DMS53 (cell line): Measurements from ENCODE around the gene NLRP2B.
"Not testable (repeated sequence)": the region's sequence is repeated elsewhere in the genome, so short reads cannot be mapped to it uniquely, and the experiment has no call there.

ENCODE experiments used
- DNase-seq: peaks from one replicate; lab custom pipeline; 2025; lab: John Stamatoyannopoulos, UW

NLRP2B gene

DNA sequence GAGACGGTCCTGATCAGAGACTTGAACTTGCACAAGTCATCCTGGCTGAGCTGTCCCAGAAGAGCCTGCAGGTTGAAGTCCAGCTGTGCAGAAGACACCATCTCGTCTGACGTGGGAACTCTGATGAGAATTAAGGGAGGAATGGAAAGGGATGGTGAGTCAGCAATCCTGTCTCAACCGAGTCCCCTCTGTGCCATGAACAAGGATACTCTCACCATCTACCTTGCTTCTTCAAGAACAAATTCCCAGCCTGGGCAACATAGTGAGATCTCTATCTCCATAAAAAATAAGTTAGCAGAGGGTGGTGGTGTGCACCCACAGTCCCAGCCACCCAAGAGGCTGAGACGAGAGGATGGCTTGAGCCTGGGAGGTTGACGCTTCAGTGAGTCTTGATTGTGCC lies at the start of gene NLRP2B:
Gene NLRP2B, minus strand, starts transcription at position 101 of the 400 bp plus-strand sequence.
- DNase-seq, result no peak

DNA sequence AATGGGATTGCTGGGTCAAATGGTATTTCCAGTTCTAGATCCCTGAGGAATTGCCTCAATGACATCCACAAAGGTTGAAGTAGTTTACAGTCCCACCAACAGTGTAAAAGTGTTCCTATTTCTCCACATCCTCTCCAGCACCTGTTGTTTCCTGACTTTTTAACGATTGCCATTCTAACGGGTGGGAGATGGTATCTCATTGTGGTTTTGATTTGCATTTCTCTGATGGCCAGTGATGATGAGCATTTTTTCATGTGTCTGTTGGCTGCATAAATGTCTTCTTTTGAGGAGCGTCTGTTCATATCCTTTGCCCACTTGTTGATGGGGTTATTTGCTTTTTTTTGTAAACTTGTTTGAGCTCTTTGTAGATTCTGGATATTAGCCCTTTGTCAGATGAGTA lies 45.9 kb upstream of the NLRP2B start:
- not testable (repeated sequence) for DNase-seq

DNA sequence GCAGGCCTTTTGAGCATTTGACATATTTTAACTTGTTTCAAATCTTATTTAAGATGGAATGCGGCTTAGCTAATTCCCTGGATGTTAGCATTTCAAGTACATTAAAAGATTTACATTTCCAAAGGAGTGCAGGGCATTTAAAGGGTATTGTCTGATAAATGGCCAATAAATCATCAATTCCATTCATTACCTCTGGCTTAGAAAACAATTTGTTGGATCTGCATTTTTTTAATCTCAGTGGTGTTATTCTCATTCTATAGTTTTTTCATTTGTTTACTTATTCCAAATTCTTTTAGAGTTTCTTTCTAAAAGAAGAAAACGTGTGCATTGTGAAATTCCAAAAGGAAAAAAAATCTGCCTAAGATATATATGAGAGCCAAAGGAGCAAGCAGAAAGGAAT lies 1.3 kb upstream of the NLRP2B start:
- DNase-seq, result no peak

DNA sequence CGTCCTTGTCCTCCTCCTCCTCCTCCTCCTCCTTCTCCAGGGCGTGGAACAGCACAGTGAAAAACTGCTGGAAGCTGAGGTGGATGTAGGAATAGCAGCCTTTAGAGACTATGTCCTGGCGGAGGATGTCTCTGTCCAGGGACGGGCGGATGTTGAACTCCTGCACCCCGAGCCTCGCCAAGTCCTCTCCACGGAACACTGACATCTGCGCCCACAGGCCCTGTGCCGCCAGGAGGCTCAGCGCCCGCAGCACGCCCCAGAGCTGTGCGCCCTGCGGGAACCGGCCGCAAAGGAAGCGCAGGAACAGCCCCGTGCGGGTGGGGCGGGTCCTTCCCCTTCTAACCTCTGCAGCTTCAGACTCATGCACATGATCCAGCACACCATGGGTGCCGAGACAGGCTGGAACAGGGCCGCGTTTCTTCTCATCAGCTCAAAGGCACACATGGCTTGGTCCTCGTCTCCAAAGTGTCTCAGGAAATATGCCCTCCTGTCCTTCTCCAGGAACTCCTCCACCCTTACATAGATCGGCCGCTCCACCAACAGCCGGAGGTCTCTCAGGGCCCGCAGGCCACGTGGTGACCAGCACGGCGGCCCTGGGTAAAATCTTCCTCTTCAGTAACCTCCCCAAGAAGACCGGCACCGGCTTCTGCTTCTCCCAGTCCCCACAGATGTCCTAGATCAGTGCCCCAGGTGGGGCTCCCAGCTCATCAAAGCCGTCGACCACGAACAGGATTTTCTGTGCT lies 1.2 kb downstream of the NLRP2B start:
- DNase-seq, result peak; percentile 37

DNA sequence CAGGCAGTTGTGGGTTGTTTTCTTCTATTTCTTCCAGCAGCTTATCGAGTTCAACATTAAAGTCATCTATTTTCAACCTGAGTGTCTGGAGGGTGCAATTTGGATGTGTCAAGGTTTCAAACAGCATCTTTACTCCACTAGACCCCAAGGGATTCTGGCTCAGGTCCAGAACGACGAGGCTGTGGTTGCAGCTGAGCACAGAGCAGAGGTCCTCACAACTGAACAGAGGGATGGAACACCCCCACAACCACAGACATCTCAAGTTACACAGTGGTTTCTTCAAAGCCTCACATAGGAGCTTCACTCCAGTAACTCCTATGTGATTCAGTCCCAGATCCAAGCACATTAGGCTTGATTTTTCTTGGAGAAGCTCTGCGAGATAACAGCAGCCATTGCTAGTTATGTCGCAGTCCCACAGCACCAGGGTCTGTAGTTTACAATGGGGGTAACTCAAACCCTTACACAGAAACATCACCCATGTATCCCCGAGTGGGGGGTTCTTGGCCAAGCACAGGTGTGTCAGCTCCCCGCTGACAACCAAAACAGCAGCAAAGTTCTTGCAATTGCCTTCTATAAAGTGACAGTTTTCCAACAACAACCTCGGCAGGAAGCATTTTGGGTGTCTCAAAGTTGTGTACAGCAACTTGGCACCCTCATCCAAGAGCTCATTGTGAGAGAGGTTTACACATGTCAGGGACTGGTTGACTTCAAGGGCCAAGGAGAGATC lies 2.8 kb downstream of the NLRP2B start:
- DNase-seq, result no peak

DNA sequence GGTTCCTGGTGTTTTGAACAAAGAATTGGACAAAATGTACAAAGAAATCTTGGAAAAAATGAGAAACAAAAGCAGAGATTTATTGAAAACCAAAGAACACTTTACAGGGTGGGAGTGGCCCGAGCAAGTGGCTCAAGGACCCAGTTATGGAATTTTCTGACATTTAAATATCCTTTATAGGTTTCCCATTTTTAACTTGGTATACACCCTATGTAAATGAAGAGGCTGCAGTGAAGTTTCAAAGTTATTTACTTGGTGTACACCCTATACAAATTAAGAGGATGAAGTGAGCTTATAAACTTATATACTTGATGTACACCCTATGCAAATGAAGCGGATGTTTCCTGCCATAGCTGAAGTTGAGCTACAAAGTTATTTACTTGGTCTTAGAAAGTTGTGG lies 4.7 kb downstream of the NLRP2B start:
- DNase-seq, result no peak

DNA sequence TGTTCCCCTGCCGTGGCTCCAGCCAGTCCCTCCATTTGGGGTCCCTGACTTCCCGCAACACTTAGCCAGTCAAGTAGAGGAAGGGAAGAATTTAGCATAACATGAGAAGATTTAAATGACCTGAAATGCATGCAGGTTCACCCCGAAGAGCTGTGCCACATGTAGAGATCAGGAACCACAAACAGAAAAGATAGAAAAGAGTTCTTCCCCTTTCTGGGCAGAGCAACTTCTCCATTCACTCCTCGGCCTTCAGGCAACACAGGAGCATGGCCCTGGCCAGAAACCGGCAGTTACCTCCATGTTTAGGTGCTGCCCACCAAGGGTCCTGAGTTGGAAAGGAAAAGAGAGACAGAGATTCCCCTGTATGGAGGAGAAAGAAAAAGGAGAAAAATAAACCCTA lies 5.2 kb downstream of the NLRP2B start:
- no peak for DNase-seq

DNA sequence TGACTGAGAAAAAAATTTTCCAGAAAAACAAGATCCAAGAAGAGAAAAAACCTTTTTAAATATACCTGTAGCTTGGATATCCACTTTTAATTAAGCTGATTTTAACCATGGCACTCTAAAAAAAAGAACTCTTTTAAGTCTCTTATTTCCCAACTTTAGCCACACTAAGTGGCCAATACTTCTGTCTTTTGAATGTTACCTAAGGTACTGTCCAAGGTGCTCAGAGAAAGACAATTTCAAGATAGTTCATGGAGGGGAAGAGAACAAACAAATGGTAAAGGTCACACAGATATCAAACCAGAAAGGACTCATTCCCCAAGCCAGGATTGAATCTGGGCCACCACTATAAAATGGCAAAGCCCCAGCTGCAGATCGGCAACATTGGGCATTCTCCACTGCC lies 10.1 kb downstream of the NLRP2B start:
- no peak for DNase-seq

DNA sequence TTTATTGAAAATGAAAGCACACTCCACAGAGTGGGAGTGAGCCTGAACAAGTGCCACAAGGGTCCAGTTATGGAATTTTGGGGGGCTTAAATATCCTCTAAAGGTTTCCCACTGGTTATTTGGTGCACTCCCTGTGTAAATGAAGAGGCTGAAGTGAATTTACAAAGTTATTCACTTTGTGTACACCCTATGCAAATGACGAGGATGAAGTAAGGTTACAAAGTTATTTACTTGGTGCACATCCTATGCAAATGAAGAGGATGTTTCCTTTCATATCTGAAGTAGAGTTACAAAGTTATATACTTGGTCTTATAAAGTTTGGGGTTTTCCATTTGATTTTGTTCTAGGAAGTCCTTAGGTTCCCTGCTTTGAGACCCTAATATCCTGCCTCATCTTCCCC lies 13.1 kb downstream of the NLRP2B start:
- no peak for DNase-seq

DNA sequence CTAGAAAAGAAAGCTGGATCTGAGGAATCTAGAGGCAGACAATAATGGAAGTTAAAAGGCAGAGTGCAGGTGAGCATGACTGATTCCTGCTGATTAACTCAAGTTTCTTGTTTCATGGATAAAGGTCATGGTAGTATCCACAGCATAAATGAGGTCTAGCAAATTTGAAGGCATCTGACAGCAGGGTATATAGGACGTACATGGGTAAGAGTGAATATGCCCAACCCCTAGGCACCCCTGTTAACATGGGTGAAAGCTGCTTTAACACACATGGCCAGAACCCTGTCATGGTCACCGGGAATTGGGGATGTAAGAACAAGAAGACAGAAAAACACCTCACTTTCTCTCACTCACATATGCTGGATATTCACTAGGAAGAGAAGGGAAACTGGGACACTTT lies 25.0 kb downstream of the NLRP2B start:
- DNase-seq, result peak; percentile 1

DNA sequence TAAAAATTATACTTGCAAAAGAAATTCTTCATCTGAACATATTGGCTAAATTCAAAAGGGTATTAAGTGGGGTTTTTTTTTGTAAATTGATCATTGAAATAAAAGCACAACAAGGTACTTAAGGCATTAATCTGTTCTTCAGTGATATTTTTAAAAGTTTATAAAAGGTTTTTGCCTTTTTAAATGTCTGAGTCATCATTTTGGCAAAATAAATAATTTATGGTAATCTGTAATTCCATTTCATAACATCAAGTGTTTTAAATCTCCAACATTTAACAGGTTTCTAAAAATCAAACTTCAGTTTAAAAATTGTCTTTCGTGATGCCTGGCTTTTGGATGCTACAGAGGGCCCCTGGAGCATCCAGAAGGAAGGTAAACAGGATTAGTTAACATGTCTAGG lies 27.4 kb downstream of the NLRP2B start:
- no peak for DNase-seq

DNA sequence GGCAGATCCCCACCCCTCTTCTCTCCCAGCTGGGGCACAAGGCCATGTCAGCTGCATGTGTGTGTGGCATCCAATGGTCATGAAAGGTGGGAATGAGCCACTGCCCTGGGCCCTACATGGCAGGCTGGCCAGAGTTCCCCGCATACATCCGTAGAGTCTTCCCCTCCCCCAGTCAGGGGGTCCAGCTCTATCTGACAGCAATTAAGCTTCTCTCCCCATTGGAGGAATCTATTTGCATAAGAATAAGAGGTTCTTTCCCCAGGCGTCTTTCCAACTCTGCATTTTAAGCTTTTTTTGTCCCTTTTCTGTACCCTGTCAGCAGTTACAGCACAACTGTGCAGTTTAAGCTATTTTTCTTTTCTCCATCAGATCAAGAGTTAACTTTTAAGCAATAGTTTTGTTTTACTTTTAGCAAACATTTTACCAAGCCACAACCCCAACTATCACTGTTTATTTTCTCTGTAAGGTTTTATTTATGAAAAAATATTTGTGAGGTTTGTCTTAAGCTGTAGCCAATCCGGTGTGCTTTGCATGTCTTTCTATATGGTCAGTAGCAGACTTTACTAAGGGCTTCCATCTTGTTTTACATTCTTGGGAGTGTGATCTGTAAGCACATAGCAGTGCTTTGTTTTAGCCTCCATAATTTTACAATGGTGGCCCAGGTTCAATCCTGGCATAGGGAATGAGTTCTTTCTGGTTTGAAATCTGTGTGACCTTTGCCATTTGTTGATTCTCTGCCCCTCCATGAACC lies 28.7 kb downstream of the NLRP2B start:
- DNase-seq, result no peak

DNA sequence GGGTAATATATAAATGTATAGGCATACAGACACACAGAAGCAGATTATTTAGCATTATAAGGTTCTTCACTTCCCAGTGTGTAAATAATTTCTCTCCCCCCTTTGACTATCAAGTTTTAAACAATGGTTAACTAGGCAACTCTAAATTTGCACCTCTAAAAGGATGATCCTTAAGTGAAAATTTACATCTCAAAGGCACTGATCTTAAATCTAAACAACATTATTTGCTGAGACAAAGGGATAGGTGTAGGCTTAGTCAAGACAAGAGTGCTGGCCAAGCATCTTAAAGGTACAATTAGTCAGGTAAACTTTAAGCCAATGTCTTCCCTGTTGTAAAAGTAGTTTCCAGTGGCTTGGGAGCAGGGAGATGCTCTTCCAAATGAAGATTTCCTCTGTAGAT lies 33.0 kb downstream of the NLRP2B start:
- no peak for DNase-seq

DNA sequence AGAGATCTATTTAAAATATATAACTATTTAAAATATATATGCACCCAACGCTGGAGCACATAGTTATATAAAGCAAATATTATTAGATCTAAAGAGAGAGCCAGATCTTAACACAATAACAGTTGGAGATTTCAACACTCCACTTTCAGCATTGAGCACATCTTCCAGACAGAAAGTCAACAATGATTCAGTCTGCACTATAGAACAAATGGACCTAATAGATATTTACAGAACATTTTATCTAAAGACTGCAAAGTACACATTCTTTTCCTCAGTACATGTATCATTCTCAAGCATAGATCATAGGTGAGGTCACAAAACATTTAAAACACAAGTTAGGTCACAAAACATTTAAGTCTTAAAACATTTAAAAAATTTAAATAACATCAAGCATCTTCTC lies 36.4 kb downstream of the NLRP2B start:
- peak; percentile 51 for DNase-seq

DNA sequence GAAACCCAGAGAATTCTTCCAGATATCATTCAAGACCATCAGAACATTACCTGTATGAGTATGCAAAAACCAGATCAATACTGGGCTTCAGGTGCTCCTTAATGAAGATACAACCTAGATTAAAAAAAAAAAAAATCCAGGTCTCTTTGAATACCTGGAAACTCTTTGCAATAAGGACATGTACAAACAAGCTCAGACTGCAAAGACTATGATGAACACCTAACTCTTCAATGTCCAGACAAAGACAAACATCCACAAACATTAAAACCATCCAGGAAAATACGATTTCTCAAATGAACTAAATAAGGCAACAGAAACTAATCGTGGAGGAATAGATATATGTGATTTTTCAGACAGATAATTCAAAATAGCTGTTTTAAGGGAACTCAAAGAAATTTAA lies 38.7 kb downstream of the NLRP2B start:
- no peak for DNase-seq

DNA sequence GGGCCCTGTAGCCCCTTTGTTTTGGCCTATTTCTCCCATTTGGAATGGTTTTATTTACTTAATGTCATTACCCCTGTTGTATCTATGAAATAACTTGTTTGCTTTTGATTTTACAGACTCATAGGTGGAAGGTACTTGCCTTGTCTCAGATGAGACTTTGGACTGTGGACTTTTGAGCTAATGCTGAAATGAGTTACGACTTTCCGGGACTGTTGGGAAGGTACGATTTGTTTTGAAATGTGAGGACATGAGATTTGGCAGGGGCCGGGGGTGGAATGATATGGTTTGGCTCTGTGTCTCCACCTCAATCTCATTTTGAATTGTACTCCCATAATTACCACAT lies 39.4 kb downstream of the NLRP2B start:
- peak; percentile 15 for DNase-seq

DNA sequence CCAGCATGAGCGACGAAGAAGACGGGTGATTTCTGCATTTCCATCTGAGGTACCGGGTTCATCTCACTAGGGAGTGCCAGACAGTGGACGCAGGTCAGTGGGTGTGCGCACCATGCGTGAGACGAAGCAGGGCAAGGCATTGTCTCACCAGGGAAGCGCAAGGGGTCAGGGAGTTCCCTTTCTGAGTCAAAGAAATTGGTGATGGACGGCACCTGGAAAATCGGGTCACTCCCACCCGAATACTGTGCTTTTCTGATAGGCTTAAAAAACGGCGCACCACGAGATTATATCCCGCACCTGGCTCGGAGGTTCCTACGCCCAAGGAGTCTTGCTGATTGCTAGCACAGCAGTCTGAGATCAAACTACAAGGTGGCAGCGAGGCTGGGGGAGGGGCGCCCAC lies 50.6 kb downstream of the NLRP2B start:
- DNase-seq, result not testable (repeated sequence)
